SU-DHL-6 (cell line): ENCODE data around the gene ALDOB.

Experiments used
- H2AFZ ChIP-seq: fragments of 200-600 bp; sonication (generic); 2 replicates; pipeline ENCODE4 v1.6.1; 2014; ENCODE audit warnings: low read depth, mild to moderate bottlenecking, moderate library complexity, mixed read lengths, antibody characterized with exemption, low read length; ENCODE audit not compliant: severe bottlenecking
- H3F3A ChIP-seq: fragments of 200-600 bp; shearing (Covaris generic); 2 replicates; pipeline ENCODE4 v1.6.0; 2016; ENCODE audit warnings: antibody characterized with exemption, mild to moderate bottlenecking; ENCODE audit not compliant: insufficient read depth
- H3K27ac ChIP-seq: fragments of 200-600 bp; sonication (generic); 2 replicates; pipeline ENCODE4 v1.5.1; 2016; ENCODE audit warnings: low read depth, mild to moderate bottlenecking, low read length, moderate library complexity, mixed read lengths
- H3K27me3 ChIP-seq: fragments of 200-600 bp; sonication (generic), shearing (Covaris generic); 2 replicates; pipeline ENCODE4 v1.6.0; 2014; ENCODE audit warnings: mild to moderate bottlenecking, low read length
- H3K36me3 ChIP-seq: fragments of 200-600 bp; sonication (generic); 2 replicates; pipeline ENCODE4 v1.6.1; 2014; ENCODE audit warnings: mild to moderate bottlenecking, low read length, mixed read lengths
- H3K4me2 ChIP-seq: fragments of 300-600, 200-600 bp; shearing (Covaris generic), sonication (generic); 2 replicates; pipeline ENCODE4 v1.6.0; 2014; ENCODE audit warnings: low read length, low read depth, mild to moderate bottlenecking; ENCODE audit not compliant: poor library complexity, severe bottlenecking
- H3K4me3 ChIP-seq: fragments of 200-600 bp; sonication (generic); 2 replicates; pipeline ENCODE4 v1.5.1; 2014; ENCODE audit warnings: antibody characterized with exemption, low read length, mild to moderate bottlenecking, mixed read lengths; ENCODE audit not compliant: insufficient read depth, poor library complexity, severe bottlenecking
- H3K79me2 ChIP-seq: fragments of 200-600 bp; sonication (generic); 2 replicates; pipeline ENCODE4 v1.6.1; 2014; ENCODE audit warnings: mild to moderate bottlenecking, low read length, moderate library complexity; ENCODE audit not compliant: insufficient read depth
- H3K9ac ChIP-seq: fragments of 200-600 bp; sonication (generic); 2 replicates; pipeline ENCODE4 v1.7.0; 2014; ENCODE audit warnings: mild to moderate bottlenecking, low read length
- H3K9me2 ChIP-seq: fragments of 200-600 bp; sonication (generic); replicated peaks from 2 replicates; pipeline ENCODE4 v1.6.1; 2014; ENCODE audit warnings: low read length; ENCODE audit not compliant: insufficient read depth
- H3K9me3 ChIP-seq: fragments of 200-600 bp; sonication (generic); 2 replicates; pipeline ENCODE4 v1.6.1; 2014; ENCODE audit warnings: low read length, mixed read lengths; ENCODE audit not compliant: insufficient read depth
- H4K20me1 ChIP-seq: fragments of 200-600 bp; sonication (generic); 2 replicates; pipeline ENCODE4 v1.6.1; 2014; ENCODE audit warnings: low read depth, mild to moderate bottlenecking, antibody characterized with exemption, low read length, moderate library complexity, mixed read lengths
- EZH2phosphoT487 ChIP-seq: fragments of 200-600 bp; sonication (generic), shearing (Covaris generic); conservative IDR thresholded peaks from 2 replicates; pipeline ENCODE4 v1.6.1; 2018; ENCODE audit warnings: mild to moderate bottlenecking, antibody characterized with exemption, low read length, moderate library complexity, mixed read lengths
- TF ChIP-seq, protein P1 (sequence below): fragments of 200-600 bp; sonication (generic); IDR thresholded peaks from one replicate; pipeline ENCODE4 v1.5.1; 2017; ENCODE audit warnings: antibody characterized with exemption, mild to moderate bottlenecking, low read length, moderate library complexity; ENCODE audit not compliant: insufficient read depth, poor library complexity, severe bottlenecking

Gene ALDOB

DNA sequence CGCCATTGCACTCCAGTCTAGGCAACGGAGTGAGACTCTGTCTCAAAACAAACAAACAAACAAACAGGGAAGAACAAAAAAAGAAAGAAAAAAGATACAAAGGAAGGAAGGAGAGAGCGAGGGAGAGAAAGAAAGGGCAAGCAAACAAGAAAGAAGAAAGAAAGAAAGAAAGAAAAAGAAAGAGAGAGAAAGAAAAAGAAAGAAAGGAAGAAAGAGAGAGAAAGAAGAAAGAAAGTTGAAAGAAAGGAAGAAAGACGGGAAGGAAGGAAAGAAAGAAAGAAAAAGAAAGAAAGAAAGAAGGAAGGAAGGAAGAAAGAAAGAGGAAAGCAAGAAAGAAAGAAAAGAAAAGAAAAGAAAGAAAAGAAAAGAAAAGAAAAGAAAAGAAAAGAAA, 13.1 kb upstream of the ALDOB start:
- H3K4me2 ChIP-seq = peak overlapping the region; percentile 72
- peaks cover 15% of the 10 kb centered on the region; the same call in 1 of the 2 replicates for H3F3A ChIP-seq
- no peaks in the 10 kb centered on the region for H3K36me3 ChIP-seq
- TF ChIP-seq EZH2phosphoT487 = no peak
- TF ChIP-seq, protein P1, sequence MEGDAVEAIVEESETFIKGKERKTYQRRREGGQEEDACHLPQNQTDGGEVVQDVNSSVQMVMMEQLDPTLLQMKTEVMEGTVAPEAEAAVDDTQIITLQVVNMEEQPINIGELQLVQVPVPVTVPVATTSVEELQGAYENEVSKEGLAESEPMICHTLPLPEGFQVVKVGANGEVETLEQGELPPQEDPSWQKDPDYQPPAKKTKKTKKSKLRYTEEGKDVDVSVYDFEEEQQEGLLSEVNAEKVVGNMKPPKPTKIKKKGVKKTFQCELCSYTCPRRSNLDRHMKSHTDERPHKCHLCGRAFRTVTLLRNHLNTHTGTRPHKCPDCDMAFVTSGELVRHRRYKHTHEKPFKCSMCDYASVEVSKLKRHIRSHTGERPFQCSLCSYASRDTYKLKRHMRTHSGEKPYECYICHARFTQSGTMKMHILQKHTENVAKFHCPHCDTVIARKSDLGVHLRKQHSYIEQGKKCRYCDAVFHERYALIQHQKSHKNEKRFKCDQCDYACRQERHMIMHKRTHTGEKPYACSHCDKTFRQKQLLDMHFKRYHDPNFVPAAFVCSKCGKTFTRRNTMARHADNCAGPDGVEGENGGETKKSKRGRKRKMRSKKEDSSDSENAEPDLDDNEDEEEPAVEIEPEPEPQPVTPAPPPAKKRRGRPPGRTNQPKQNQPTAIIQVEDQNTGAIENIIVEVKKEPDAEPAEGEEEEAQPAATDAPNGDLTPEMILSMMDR = no peak
- H3K9ac ChIP-seq = peak overlapping the region; percentile 56
- H3K4me3 ChIP-seq = peak overlapping the region; percentile 54
- H4K20me1 ChIP-seq = no peaks in the 10 kb centered on the region
- no peaks in the 10 kb centered on the region for H3K79me2 ChIP-seq
- H3K27me3 ChIP-seq = no peaks in the 10 kb centered on the region
- no peaks in the 10 kb centered on the region for H3K9me2 ChIP-seq
- H3K27ac ChIP-seq = no peak overlapping the region
- peak overlapping the region; percentile 94 for H2AFZ ChIP-seq
- 0 out of 2 replicates have a peak, but pooled peaks cover 8% of the 10 kb centered on the region for H3K9me3 ChIP-seq

DNA sequence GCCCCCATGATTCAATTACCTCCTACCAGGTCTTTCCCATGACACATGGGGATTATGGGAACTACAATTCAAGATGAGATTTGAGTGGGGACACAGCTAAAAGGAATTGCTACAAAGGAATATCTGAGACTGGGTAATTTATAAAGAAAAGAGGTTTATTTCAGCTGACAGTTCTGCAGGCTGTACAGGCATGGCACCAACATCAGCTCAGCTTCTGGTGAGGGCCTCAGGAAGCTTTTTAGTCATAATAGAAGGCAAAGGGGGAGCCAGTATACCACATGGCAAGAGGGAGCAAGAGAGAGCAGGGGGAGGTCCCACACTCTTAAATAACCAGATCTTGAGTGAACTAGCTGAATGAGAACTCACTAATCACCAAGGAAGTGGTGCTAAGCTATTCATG, 11.2 kb upstream of the ALDOB start:
- Histone ChIP-seq H3K4me2 (no peak overlapping the region), H3K9me2 (no peaks in the 10 kb centered on the region)

DNA sequence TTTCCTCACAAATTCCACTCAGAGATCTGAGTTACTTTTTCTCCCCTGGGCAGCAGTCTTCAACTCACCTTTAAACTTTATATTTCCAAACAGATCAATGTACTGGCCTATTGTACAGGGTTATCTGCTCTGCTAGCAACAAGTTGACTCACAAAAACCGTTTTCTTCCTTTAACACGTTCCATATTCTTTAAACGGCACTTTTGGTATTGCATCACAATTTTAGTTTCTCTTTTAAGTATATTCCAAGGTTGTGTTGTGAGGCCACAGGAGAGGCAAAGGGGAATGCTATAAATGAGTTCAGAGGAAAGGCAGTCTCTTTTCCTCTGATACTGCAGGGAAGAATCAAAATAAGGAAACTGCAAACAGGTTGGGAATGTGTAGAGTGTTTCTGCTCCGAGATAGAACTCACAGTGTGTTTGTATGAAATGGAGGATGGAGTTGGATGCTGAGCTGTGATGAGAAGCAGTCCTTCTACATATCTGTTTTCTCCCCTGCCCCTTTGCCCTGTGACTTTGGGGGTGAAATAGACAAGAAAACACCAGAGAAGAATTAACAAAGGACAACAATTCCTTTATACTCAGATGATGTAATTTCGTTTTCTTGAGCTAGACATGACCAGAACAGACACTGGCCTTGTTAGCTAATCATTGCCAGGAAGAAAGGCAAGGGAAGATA, 9.9 kb upstream of the ALDOB start:
- Histone ChIP-seq H3F3A (peaks cover 15% of the 10 kb centered on the region; the same call in 1 of the 2 replicates), H3K9ac (peak overlapping the region; percentile 24; the same call in 1 of the 2 replicates), H3K27ac (no peak overlapping the region), H3K4me2 (peak overlapping the region; percentile 59), H3K4me3 (peak overlapping the region; percentile 12), H3K36me3 (no peaks in the 10 kb centered on the region), H3K27me3 (no peaks in the 10 kb centered on the region), H3K9me3 (no peaks in the 10 kb centered on the region), H2AFZ (peak overlapping the region; percentile 83), H4K20me1 (no peaks in the 10 kb centered on the region), H3K79me2 (no peaks in the 10 kb centered on the region), H3K9me2 (no peaks in the 10 kb centered on the region)
- TF ChIP-seq EZH2phosphoT487 = no peak
- TF ChIP-seq, protein P1 = no peak

More for the DNA sequence above, 11.2 kb upstream of the ALDOB start:
- Histone ChIP-seq H4K20me1 (no peaks in the 10 kb centered on the region), H3K79me2 (no peaks in the 10 kb centered on the region), H3K9me3 (no peaks in the 10 kb centered on the region), H3K9ac (no peak overlapping the region), H2AFZ (no peak overlapping the region), H3K36me3 (no peaks in the 10 kb centered on the region), H3F3A (peaks cover 15% of the 10 kb centered on the region; the same call in 1 of the 2 replicates), H3K27me3 (no peaks in the 10 kb centered on the region), H3K4me3 (no peak overlapping the region), H3K27ac (no peak overlapping the region)
- TF ChIP-seq, protein P1 = no peak
- TF ChIP-seq EZH2phosphoT487 = no peak
